GM21786 (cell line): ENCODE data around the gene PRR16.

Experiments used
- ATAC-seq: cut with Tn5 transposase; IDR thresholded peaks from one replicate; pipeline ENCODE4 v1.9.1; 2021; ENCODE audit not compliant: unreplicated experiment

PRR16 gene

GRCh38 chr5:120706877-120707276 lies 242.8 kb downstream of the PRR16 start:
- ATAC-seq, result no peak

- no peak for ATAC-seq
These were observed 253.3 kb downstream of the PRR16 start for GRCh38 chr5:120717381-120717780.

- ATAC-seq, result no peak
These were observed 266.1 kb downstream of the PRR16 start for GRCh38 chr5:120730214-120730613.

- ATAC-seq, result no peak
These were observed 269.9 kb downstream of the PRR16 start for GRCh38 chr5:120734033-120734432.

GRCh38 chr5:120735076-120735475 lies 271.0 kb downstream of the PRR16 start:
- ATAC-seq, result no peak
